SK-N-SH treated with all-trans-retinoic acid at 6 μM for 48 hours (cell line): ENCODE results near the gene PPT1.

Experiments used
- ATAC-seq: fragments of 200-7000 bp; cut with Tn5 transposase; 3 replicates; pipeline ENCODE4 v1.9.1; 2020; ENCODE audit warnings: mild to moderate bottlenecking, moderate library complexity
- ARNTL ChIP-seq: fragments of 450-650 bp; formaldehyde crosslinking; IDR thresholded peaks from 2 replicates; pipeline ENCODE4 v1.5.0; 2020; ENCODE audit warnings: low read depth, mild to moderate bottlenecking, moderate library complexity, borderline replicate concordance
- BACH2 ChIP-seq: fragments of 250-450 bp; sonication (Bioruptor Pico); IDR thresholded peaks from 2 replicates; pipeline ENCODE4 v1.9.0; 2021; ENCODE audit warnings: mild to moderate bottlenecking, borderline replicate concordance
- CSDC2 ChIP-seq: fragments of 250-450 bp; sonication (Bioruptor Pico); IDR thresholded peaks from 2 replicates; pipeline ENCODE4 v1.5.0; 2020; ENCODE audit warnings: mild to moderate bottlenecking, moderate library complexity
- ESRRG ChIP-seq: fragments of 250-450 bp; sonication (Bioruptor Pico); IDR thresholded peaks from 2 replicates; pipeline ENCODE4 v1.6.1; 2021; ENCODE audit warnings: mild to moderate bottlenecking
- GLIS3 ChIP-seq: fragments of 250-450 bp; sonication (Bioruptor Pico); IDR thresholded peaks from 2 replicates; pipeline ENCODE4 v1.5.0; 2020; ENCODE audit warnings: mild to moderate bottlenecking, moderate library complexity
- ISL1 ChIP-seq: fragments of 250-450 bp; sonication (Bioruptor Pico); IDR thresholded peaks from 2 replicates; pipeline ENCODE4 v2.1.2; 2022; ENCODE audit warnings: mild to moderate bottlenecking, moderate library complexity
- OSR1 ChIP-seq: fragments of 250-450 bp; sonication (Bioruptor Pico); IDR thresholded peaks from 2 replicates; pipeline ENCODE4 v1.8.0; 2022; ENCODE audit warnings: moderate library complexity, mild to moderate bottlenecking, inconsistent platforms
- PPARA ChIP-seq: fragments of 250-450 bp; sonication (Bioruptor Pico); IDR thresholded peaks from 2 replicates; pipeline ENCODE4 v1.5.0; 2020; ENCODE audit warnings: mild to moderate bottlenecking, borderline replicate concordance
- RARB ChIP-seq: fragments of 250-450 bp; sonication (Bioruptor Pico); IDR thresholded peaks from 2 replicates; pipeline ENCODE4 v1.8.0; 2021; ENCODE audit warnings: mild to moderate bottlenecking, moderate library complexity
- SNAI2 ChIP-seq: fragments of 250-450 bp; sonication (Bioruptor Pico); IDR thresholded peaks from 2 replicates; pipeline ENCODE4 v1.5.0; 2020; ENCODE audit warnings: mild to moderate bottlenecking, moderate library complexity
- TCF4 ChIP-seq: fragments of 250-450 bp; sonication (Bioruptor Pico); IDR thresholded peaks from 2 replicates; pipeline ENCODE4 v1.8.0; 2021; ENCODE audit warnings: mild to moderate bottlenecking, moderate library complexity, borderline replicate concordance
- TOX ChIP-seq: fragments of 250-450 bp; sonication (Bioruptor Pico); IDR thresholded peaks from 2 replicates; pipeline ENCODE4 v1.8.0; 2021; ENCODE audit warnings: mild to moderate bottlenecking, moderate library complexity, borderline replicate concordance
- ZC3H10 ChIP-seq: fragments of 250-450 bp; sonication (Bioruptor Pico); IDR thresholded peaks from 2 replicates; pipeline ENCODE4 v1.5.1; 2021; ENCODE audit warnings: mild to moderate bottlenecking, moderate library complexity
- ZFP3 ChIP-seq: fragments of 250-450 bp; sonication (Bioruptor Pico); IDR thresholded peaks from 2 replicates; pipeline ENCODE4 v1.5.0; 2020; ENCODE audit warnings: mild to moderate bottlenecking, moderate library complexity
- ZFP30 ChIP-seq: fragments of 450-650 bp; formaldehyde crosslinking; IDR thresholded peaks from 2 replicates; pipeline ENCODE4 v1.5.0; 2022; ENCODE audit warnings: mild to moderate bottlenecking, moderate library complexity
- ZNF565 ChIP-seq: fragments of 450-650 bp; formaldehyde crosslinking; conservative IDR thresholded peaks from 2 replicates; pipeline ENCODE4 v1.5.0; 2020; ENCODE audit warnings: low read depth, mild to moderate bottlenecking, moderate library complexity
- ZNF70 ChIP-seq: fragments of 450-650 bp; formaldehyde crosslinking; IDR thresholded peaks from 2 replicates; pipeline ENCODE4 v1.5.0; 2020; ENCODE audit warnings: mild to moderate bottlenecking, moderate library complexity
- ZNF8 ChIP-seq: fragments of 450-650 bp; formaldehyde crosslinking; IDR thresholded peaks from 2 replicates; pipeline ENCODE4 v1.5.0; 2020; ENCODE audit warnings: mild to moderate bottlenecking, moderate library complexity
- TF ChIP-seq, protein P1 (sequence below): fragments of 250-450 bp; sonication (Bioruptor Pico); IDR thresholded peaks from 2 replicates; pipeline ENCODE4 v1.5.0; 2020; ENCODE audit warnings: mild to moderate bottlenecking, moderate library complexity
- TF ChIP-seq, protein P2 (sequence below): fragments of 250-450 bp; sonication (Bioruptor Pico); IDR thresholded peaks from 2 replicates; pipeline ENCODE4 v1.8.0; 2020; ENCODE audit warnings: mild to moderate bottlenecking, moderate library complexity, borderline replicate concordance
- TF ChIP-seq, protein P3 (sequence below): fragments of 250-450 bp; sonication (Bioruptor Pico); IDR thresholded peaks from 2 replicates; pipeline ENCODE4 v1.5.1; 2021; ENCODE audit warnings: mild to moderate bottlenecking, moderate library complexity

PPT1 gene

DNA sequence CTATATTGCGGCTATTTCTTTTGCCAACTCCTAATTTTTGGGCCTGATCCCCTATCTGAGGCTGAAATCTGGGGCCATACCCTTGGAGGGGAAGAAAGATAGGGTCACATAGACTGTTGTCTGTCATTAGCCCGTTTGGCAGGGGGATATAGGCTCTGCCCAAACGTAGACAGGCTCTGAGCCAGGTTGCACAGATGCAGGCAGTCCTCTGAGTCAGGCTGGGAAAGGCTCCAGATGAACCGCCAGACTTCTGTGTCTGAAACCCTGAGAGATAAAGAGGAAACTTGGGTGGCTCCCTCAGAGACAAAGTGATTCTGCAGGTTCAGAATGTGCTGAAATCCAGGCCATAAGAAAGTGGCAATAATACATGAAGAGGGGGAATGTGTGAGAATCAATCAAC is 60.5 kb downstream of the PPT1 start:
- peak; percentile 32 for ATAC-seq
- TF ChIP-seq ZC3H10 (no peak), ZNF70 (no peak), ZFP30 (CRISPR knock-in tag) (no peak), ZNF8 (no peak), RARB (CRISPR knock-in tag) (no peak), ESRRG (CRISPR knock-in tag) (no peak), BACH2 (no peak), CSDC2 (no peak), OSR1 (CRISPR knock-in tag) (no peak), ARNTL (no peak)
- TF ChIP-seq, protein P1, sequence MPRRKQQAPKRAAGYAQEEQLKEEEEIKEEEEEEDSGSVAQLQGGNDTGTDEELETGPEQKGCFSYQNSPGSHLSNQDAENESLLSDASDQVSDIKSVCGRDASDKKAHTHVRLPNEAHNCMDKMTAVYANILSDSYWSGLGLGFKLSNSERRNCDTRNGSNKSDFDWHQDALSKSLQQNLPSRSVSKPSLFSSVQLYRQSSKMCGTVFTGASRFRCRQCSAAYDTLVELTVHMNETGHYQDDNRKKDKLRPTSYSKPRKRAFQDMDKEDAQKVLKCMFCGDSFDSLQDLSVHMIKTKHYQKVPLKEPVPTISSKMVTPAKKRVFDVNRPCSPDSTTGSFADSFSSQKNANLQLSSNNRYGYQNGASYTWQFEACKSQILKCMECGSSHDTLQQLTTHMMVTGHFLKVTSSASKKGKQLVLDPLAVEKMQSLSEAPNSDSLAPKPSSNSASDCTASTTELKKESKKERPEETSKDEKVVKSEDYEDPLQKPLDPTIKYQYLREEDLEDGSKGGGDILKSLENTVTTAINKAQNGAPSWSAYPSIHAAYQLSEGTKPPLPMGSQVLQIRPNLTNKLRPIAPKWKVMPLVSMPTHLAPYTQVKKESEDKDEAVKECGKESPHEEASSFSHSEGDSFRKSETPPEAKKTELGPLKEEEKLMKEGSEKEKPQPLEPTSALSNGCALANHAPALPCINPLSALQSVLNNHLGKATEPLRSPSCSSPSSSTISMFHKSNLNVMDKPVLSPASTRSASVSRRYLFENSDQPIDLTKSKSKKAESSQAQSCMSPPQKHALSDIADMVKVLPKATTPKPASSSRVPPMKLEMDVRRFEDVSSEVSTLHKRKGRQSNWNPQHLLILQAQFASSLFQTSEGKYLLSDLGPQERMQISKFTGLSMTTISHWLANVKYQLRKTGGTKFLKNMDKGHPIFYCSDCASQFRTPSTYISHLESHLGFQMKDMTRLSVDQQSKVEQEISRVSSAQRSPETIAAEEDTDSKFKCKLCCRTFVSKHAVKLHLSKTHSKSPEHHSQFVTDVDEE (CRISPR knock-in tag), result no peak

DNA sequence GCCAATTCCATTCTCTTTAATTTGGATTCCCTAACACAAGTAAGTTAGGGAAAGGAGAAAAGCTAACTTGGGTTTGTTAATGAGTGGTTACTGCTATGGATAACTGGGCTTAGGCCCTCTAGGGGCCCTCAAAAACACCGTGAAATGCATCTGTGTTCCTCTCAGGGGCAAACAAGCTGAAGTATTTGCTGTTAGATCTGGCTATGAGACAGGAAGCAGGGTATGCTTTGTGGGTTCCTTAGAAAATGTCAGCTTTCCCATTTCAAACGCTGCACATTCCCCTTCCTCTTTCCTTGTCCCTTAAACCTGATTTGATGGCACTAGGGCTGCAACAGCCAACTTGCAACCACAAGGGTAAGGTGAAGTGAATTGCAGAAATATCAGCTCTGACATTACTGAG is 62.2 kb downstream of the PPT1 start:
- ATAC-seq, result no peak
- no peak for TF ChIP-seq CSDC2
- no peak for TF ChIP-seq ARNTL
- TF ChIP-seq PPARA, result no peak
- TF ChIP-seq, protein P1 (CRISPR knock-in tag), result no peak
- TF ChIP-seq BACH2, result no peak
- TF ChIP-seq ZC3H10, result no peak
- no peak for TF ChIP-seq TOX (CRISPR knock-in tag)
- TF ChIP-seq RARB (CRISPR knock-in tag), result no peak
- no peak for TF ChIP-seq ZNF70
- no peak for TF ChIP-seq ZNF8
- TF ChIP-seq, protein P2, sequence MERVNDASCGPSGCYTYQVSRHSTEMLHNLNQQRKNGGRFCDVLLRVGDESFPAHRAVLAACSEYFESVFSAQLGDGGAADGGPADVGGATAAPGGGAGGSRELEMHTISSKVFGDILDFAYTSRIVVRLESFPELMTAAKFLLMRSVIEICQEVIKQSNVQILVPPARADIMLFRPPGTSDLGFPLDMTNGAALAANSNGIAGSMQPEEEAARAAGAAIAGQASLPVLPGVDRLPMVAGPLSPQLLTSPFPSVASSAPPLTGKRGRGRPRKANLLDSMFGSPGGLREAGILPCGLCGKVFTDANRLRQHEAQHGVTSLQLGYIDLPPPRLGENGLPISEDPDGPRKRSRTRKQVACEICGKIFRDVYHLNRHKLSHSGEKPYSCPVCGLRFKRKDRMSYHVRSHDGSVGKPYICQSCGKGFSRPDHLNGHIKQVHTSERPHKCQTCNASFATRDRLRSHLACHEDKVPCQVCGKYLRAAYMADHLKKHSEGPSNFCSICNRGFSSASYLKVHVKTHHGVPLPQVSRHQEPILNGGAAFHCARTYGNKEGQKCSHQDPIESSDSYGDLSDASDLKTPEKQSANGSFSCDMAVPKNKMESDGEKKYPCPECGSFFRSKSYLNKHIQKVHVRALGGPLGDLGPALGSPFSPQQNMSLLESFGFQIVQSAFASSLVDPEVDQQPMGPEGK (CRISPR knock-in tag), result no peak
- TF ChIP-seq GLIS3 (CRISPR knock-in tag), result no peak
- no peak for TF ChIP-seq ZFP3 (CRISPR knock-in tag)
- TF ChIP-seq TCF4 (CRISPR knock-in tag), result no peak
- TF ChIP-seq, protein P3, sequence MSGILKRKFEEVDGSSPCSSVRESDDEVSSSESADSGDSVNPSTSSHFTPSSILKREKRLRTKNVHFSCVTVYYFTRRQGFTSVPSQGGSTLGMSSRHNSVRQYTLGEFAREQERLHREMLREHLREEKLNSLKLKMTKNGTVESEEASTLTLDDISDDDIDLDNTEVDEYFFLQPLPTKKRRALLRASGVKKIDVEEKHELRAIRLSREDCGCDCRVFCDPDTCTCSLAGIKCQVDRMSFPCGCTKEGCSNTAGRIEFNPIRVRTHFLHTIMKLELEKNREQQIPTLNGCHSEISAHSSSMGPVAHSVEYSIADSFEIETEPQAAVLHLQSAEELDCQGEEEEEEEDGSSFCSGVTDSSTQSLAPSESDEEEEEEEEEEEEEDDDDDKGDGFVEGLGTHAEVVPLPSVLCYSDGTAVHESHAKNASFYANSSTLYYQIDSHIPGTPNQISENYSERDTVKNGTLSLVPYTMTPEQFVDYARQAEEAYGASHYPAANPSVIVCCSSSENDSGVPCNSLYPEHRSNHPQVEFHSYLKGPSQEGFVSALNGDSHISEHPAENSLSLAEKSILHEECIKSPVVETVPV (CRISPR knock-in tag), result no peak
- no peak for TF ChIP-seq ESRRG (CRISPR knock-in tag)
- no peak for TF ChIP-seq ZNF565 (CRISPR knock-in tag)
- no peak for TF ChIP-seq SNAI2 (CRISPR knock-in tag)
- TF ChIP-seq, all 23 proteins: peak for 0

DNA sequence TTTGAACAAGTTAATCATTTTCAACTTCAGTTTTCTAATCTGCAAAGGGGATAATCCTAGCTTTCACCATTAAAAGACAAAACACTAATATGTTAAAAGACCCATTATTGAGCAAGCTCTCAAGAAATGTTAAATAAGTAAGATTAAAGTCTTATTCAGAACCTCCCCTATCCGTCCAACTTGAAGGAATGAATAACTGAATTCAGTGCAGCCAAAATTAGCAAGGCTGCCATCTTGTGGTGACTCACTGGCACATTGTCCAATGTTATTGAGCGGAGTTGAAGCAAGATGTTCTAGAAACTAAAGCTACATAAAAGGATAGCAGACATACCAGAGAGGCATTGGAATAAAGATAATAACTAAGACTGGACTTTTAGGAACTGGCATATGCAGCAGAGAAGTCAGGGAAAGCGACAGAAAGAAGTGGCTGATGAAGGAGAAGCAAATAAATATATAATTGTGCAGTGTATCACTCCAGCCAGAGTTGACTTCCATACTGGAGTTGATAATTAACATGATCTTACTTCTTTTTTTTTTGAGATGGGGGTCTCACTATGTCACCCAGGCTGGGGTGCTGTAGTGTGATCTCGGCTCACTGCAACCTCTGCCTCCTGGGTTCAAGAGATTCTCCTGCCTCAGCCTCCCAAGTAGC is 64.7 kb downstream of the PPT1 start:
- TF ChIP-seq BACH2 (no peak), ISL1 (CRISPR knock-in tag) (no peak), TOX (CRISPR knock-in tag) (no peak), ZNF8 (no peak), TCF4 (CRISPR knock-in tag) (no peak), CSDC2 (no peak), RARB (CRISPR knock-in tag) (no peak), PPARA (no peak), ZNF565 (CRISPR knock-in tag) (no peak), ZNF70 (no peak), ZFP3 (CRISPR knock-in tag) (no peak), ESRRG (CRISPR knock-in tag) (no peak)
- TF ChIP-seq, protein P1 (CRISPR knock-in tag), result no peak
- TF ChIP-seq, all 23 proteins: peak for 0
- ATAC-seq, result peak; percentile 53
